Measurements from ENCODE around the gene PTPRM.

GRCh38 chr18:7901657-7902056 is 334.5 kb downstream of the PTPRM start:
- TF ChIP-seq CTCF (IDR thresholded peaks at IDR 0.05; ENCODE audit: insufficient read depth, low read length, poor library complexity, severe bottlenecking) (no peak), EZH2phosphoT487 (conservative IDR thresholded peaks at IDR 0.05; ENCODE audit: low read length) (no peak)

Measured in SU-DHL-6 (cell line).